A673 (cell line): Measurements from ENCODE around the gene PHF20.

Experiments
- CTCF ChIP-seq: fragments of 300-800, 200-600 bp; sonication (generic); conservative IDR thresholded peaks from 2 replicates; pipeline ENCODE4 v1.5.1; 2017; ENCODE audit warnings: low read depth, mild to moderate bottlenecking, antibody characterized with exemption, low read length, moderate library complexity, mixed read lengths
- EZH2 ChIP-seq: fragments of 200-600 bp; sonication (generic); IDR thresholded peaks from 2 replicates; pipeline ENCODE4 v1.6.1; 2017; ENCODE audit warnings: borderline replicate concordance, low read depth, mild to moderate bottlenecking, mixed read lengths, antibody characterized with exemption, low read length; ENCODE audit not compliant: poor library complexity, severe bottlenecking

- TF ChIP-seq CTCF (peak; percentile 100), EZH2 (no peak)
Measured at GRCh38 chr20:35954200-35954906, 182.5 kb downstream of the PHF20 start, which contains the start of gene SCAND1.
